Fibroblast of mammary gland (primary cell): Measurements from ENCODE around the gene HSPA12B.
"Not testable (repeated sequence)": the region's sequence is repeated elsewhere in the genome, so short reads cannot be mapped to it uniquely, and the experiment has no call there.

Experiments used
- DNase-seq: peaks from one replicate; pipeline ENCODE4 v3.0.0-alpha.2; 2010; ENCODE audit warnings: low read depth
- H3K4me3 ChIP-seq: 2 replicates; pipeline ENCODE4 v1.5.1; 2011; ENCODE audit warnings: low read depth, mild to moderate bottlenecking, low read length, moderate library complexity; ENCODE audit not compliant: control insufficient read depth
- TF ChIP-seq, protein P1 (sequence below): conservative IDR thresholded peaks from 2 replicates; pipeline ENCODE4 v1.5.1; 2011; ENCODE audit warnings: low read depth, low read length, inconsistent platforms; ENCODE audit not compliant: control insufficient read depth, insufficient read depth

HSPA12B gene

DNA sequence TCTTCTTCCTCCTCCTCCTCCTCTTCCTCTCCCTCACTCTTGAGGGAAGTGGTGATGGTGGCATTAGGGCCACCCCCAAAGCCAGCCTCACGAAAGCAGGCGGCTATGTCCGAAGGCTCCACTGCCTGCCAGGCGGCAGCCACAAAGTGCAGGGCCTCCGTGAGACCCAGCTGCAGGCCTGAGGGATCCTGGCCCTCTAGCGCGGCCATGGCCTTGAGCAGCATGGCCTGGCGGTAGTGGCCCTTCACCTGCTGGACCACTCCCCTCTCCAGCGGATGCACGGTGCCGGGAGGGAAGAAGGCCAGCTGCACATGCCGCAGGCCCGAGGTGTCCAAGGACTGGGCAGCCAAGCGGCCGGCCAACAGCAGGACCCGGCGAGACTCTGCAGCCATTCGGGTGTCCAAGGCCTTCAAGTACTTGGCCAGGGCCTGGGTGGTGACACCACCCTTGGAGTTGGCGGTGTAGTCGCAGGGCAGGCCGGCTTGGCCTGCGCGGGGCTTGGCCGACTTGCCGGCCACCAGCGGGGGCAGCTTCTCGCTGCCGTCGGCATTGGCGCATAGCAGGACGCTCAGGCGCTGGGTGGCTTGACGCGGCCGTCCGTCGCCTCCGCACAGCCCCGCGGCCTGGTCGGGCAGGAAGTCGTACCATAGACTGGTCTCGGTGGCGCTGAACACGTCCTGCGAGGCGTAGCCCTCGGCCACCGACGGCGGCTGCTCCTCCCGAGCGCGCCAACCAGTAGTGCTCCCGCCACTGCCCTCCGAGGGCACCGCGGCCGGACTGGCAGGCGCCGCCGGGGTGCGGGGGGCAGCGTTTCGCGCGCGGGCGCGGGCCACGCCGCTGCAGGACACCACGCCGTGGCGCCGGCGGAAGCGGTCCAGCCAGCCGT lies 53.0 kb downstream of the HSPA12B start:
- TF ChIP-seq, protein P1, sequence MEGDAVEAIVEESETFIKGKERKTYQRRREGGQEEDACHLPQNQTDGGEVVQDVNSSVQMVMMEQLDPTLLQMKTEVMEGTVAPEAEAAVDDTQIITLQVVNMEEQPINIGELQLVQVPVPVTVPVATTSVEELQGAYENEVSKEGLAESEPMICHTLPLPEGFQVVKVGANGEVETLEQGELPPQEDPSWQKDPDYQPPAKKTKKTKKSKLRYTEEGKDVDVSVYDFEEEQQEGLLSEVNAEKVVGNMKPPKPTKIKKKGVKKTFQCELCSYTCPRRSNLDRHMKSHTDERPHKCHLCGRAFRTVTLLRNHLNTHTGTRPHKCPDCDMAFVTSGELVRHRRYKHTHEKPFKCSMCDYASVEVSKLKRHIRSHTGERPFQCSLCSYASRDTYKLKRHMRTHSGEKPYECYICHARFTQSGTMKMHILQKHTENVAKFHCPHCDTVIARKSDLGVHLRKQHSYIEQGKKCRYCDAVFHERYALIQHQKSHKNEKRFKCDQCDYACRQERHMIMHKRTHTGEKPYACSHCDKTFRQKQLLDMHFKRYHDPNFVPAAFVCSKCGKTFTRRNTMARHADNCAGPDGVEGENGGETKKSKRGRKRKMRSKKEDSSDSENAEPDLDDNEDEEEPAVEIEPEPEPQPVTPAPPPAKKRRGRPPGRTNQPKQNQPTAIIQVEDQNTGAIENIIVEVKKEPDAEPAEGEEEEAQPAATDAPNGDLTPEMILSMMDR, result no peak
- peak overlapping the region; percentile 72 for H3K4me3 ChIP-seq
- DNase-seq, result no peak

DNA sequence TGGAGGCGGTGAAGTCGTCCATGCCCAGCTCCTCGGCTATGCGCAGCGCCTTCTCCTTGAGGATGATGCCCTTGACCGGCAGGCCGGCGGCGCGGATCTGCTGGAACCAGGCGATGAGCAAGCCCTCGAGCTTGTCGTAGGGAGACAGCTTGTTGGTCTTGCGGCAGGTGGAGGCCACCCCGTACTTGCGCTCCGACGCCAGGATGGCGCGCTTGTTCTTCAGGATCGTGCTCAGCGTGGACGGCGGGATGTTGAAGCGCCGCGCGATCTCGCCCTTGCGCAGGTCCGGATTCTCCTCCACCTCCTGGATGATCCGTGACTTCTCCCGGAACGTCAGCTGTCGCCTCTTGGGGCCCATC lies 53.6 kb downstream of the HSPA12B start:
- TF ChIP-seq, protein P1, result no peak
- peak overlapping the region; percentile 72 for H3K4me3 ChIP-seq
- peak; percentile 45 for DNase-seq

GRCh38 chr20:3786665-3787323 lies 54.3 kb downstream of the HSPA12B start, which contains the start of gene CENPB:
TSS of gene CENPB (minus strand) at chr20:3786740. CDS start at chr20:3786483, 257 bp downstream.
- DNase-seq, result peak; percentile 71
- TF ChIP-seq, protein P1, result peak; percentile 25
- H3K4me3 ChIP-seq, result peak within 1 kb of the TSS; percentile 72

DNA sequence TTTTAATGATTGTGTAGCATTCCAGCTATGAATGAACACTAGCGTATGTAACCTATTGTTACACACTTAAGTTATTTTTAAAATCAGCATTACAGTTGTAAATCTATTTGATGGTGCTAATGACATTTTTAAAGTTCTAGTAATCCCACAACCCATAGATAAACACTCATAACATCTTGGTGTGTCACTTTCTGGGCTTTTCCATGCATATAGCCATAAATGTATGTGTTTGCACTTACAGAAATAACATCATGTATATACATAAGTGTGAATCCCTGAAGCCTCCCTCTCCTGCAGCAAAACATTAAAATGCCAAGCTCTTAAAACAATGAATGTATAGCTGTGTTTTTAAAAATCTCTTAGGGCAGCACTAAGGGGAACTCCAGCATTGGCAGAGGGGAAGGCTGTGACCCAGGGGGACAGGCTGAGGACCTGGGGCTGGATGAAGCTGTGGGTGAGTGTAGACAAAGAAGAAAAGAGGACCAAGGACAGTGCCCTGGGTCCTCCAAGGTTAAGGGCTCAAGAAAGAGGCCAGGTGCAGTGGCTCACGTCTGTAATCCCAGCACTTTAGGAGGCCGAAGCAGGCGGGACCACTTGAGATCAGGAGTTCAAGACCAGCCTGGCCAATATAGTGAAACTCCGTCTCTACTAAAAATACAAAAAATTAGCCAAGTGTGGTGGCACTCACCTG lies 55.0 kb downstream of the HSPA12B start:
- DNase-seq, result no peak
- TF ChIP-seq, protein P1, result no peak
- peak overlapping the region; percentile 47 for H3K4me3 ChIP-seq

DNA sequence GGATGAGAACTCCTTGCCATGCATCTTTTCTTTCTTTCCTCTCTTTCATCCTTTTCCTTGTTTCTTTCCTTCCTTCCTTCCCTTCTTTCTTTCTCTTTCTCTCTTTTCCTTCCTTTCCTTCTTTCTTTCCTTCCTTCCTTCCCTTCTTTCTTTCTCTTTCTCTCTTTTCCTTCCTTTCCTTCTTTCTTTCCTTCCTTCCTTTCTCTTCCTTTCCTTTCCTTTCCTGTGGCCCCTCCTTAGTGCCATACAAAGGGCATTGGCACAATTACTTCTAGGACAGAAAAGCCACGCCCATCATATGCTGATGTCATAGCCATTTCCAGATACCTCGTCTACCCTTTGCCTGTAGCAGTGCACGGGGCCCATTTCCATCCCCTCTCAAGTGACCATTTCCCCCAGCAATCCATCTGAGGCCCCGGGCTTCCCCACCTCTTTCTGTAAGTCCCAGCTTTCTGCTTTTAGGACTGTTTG lies 56.2 kb downstream of the HSPA12B start:
- TF ChIP-seq, protein P1, result no peak
- no peak overlapping the region for H3K4me3 ChIP-seq
- DNase-seq, result no peak

DNA sequence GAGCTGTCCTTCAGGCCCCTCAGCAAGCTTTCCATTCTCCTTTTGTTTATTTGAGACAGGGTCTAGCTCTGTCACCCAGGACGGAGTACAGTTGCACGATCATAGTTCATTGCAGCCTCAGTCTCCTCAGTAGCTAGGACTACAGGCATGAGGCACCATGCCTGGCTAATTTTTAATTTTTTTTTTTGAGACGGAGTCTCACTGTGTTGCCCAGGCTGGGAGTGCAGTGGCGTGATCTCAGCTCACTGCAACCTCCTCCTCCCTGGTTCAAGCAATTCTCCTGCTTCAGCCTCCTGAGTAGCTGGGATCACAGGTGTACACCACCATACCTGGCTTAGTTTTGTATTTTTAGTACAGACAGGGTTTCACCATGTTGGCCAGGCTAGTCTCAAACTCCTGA lies 56.7 kb downstream of the HSPA12B start:
- H3K4me3 ChIP-seq, DNase-seq: not testable (repeated sequence)

- not testable (repeated sequence) for H3K4me3 ChIP-seq, DNase-seq
Measured at GRCh38 chr20:3794168-3794567, 61.7 kb downstream of the HSPA12B start.
